K562 (cell line): Measurements from ENCODE around the gene HPCA. TPM values are rescaled to one million over a fixed set of nuclear protein-coding genes. Genes with fewer than 3 reads are reported as not detected.
A peak's percentile ranks its signal among the peaks of the same experiment; 100 is the strongest.

ENCODE experiments used
- ARID4B ChIP-seq: sonication (generic); formaldehyde crosslinking; IDR thresholded peaks from 2 replicates; pipeline ENCODE4 v1.8.0; 2022; ENCODE audit warnings: mild to moderate bottlenecking, missing genetic modification reagents
- BRF1 ChIP-seq: IDR thresholded peaks from 3 replicates; pipeline ENCODE4 v1.6.1; 2011; ENCODE audit warnings: borderline replicate concordance, mild to moderate bottlenecking; ENCODE audit not compliant: insufficient read length; ENCODE audit errors: extremely low read depth
- JUN ChIP-seq, 2 experiments: sonication (generic) in 1 of 2; formaldehyde crosslinking in 1 of 2; IDR thresholded peaks; 2 replicates each; pipeline versions ENCODE4 v1.6.1 to v1.8.0; 2012 to 2022; ENCODE audit warnings: borderline replicate concordance in 2 of 2, mild to moderate bottlenecking in 2 of 2, improper control_type of control experiment in 1 of 2, low read depth in 1 of 2, low read length in 1 of 2, missing genetic modification reagents in 1 of 2
- STAT5B ChIP-seq: fragments of 250-450 bp; sonication (Bioruptor Pico); IDR thresholded peaks from 2 replicates; pipeline ENCODE4 v1.8.0; 2021; ENCODE audit warnings: mild to moderate bottlenecking, inconsistent platforms
- XRCC3 ChIP-seq: fragments of 450-650 bp; IDR thresholded peaks from 2 replicates; pipeline ENCODE4 v1.6.1; 2017; ENCODE audit warnings: mild to moderate bottlenecking, moderate library complexity
- ZBTB12 ChIP-seq: fragments of 250-450 bp; sonication (Bioruptor Pico); IDR thresholded peaks from 2 replicates; pipeline ENCODE4 v1.4.0; 2020
- ZBTB17 ChIP-seq: fragments of 450-650 bp; formaldehyde crosslinking; IDR thresholded peaks from 2 replicates; pipeline ENCODE4 v1.4.0; 2020; ENCODE audit warnings: mild to moderate bottlenecking
- ZBTB43 ChIP-seq: sonication (generic); formaldehyde crosslinking; IDR thresholded peaks from 2 replicates; pipeline ENCODE4 v1.8.0; 2023; ENCODE audit warnings: mild to moderate bottlenecking, missing genetic modification reagents
- polyA plus RNA-seq, 8 experiments: library from polyadenylated mRNA; depleted of rRNA in 4 of 8; stranded (reverse) in 5 of 8; unstranded in 3 of 8; fragments of >200 nt; fragmentation: Nextera tagmentation in 2 of 8; fragmentation: Illumina TruSeq in 1 of 8; extraction: Ambion mirVana in 2 of 8; extraction: Trizol in 1 of 8; gene quantifications; 2 replicates each; pipeline versions ENCODE4 v1.2.1 to v1.2.3, GENCODE V29; 2011 to 2014; ENCODE audit warnings: inconsistent platforms in 1 of 8, missing spikeins in 1 of 8
- total RNA-seq, 7 experiments: library from RNA; depleted of rRNA in 6 of 7; stranded (reverse); fragments of >200 nt in 6 of 7; fragmentation: Illumina TruSeq in 2 of 7; extraction: Trizol in 2 of 7; gene quantifications; 2 replicates each; pipeline versions ENCODE4 v1.2.1 to v1.2.3, GENCODE V29; 2011 to 2021; ENCODE audit warnings: low replicate concordance in 1 of 7

Gene HPCA
- total and polyA plus RNA-seq, 9 of the 15 experiments (the other 6 are each of a cell fraction or from before 2014, with no cell fraction given) = not detected

GRCh38 chr1:32877211-32878110 lies 8.8 kb upstream of the HPCA start (continued):
- no peak for TF ChIP-seq STAT5B (CRISPR knock-in tag)
- TF ChIP-seq ZBTB43 = no peak
- no peak for TF ChIP-seq ZBTB17 (CRISPR knock-in tag)
- no peak for TF ChIP-seq XRCC3
- TF ChIP-seq ZBTB12 (CRISPR knock-in tag) = no peak
- TF ChIP-seq JUN (IDR thresholded peaks at IDR 0.05; ENCODE audit: borderline replicate concordance, low read depth, low read length) = no peak
- TF ChIP-seq JUN (CRISPR knock-in tag; IDR thresholded peaks at IDR 0.05; ENCODE audit: borderline replicate concordance) = no peak
- TF ChIP-seq BRF1 = no peak
- 0 out of 2 replicates have a peak, but pooled peaks have one; percentile 28 for TF ChIP-seq ARID4B
